SIG-M5 treated with dmso at 0.1 percent for 504 hours (cell line): ENCODE measurements around the gene TOB1.

Source experiments
- DNase-seq: peaks from one replicate; lab custom pipeline; 2025; ENCODE audit not compliant: unreplicated experiment; lab: John Stamatoyannopoulos, UW

Gene TOB1

GRCh38 chr17:50848039-50848438 lies 18.1 kb downstream of the TOB1 start:
- DNase-seq: no peak

GRCh38 chr17:50847566-50847965 lies 18.6 kb downstream of the TOB1 start:
- DNase-seq: no peak

- no peak for DNase-seq
These were observed 20.7 kb downstream of the TOB1 start for GRCh38 chr17:50845240-50846147.

GRCh38 chr17:50844117-50844700 lies 21.9 kb downstream of the TOB1 start:
- no peak for DNase-seq

GRCh38 chr17:50843150-50843905 lies 22.8 kb downstream of the TOB1 start:
- DNase-seq: no peak

- DNase-seq: no peak
These were observed 23.5 kb downstream of the TOB1 start for GRCh38 chr17:50842506-50843149.

GRCh38 chr17:50841949-50842354 lies 24.2 kb downstream of the TOB1 start:
- DNase-seq: peak; percentile 73

GRCh38 chr17:50841277-50841948 lies 24.7 kb downstream of the TOB1 start:
- no peak for DNase-seq

- DNase-seq: no peak
These were observed 25.8 kb downstream of the TOB1 start for GRCh38 chr17:50840311-50840851.

- no peak for DNase-seq
These were observed 26.4 kb downstream of the TOB1 start for GRCh38 chr17:50839591-50840310.

GRCh38 chr17:50837980-50838954 lies 27.9 kb downstream of the TOB1 start:
- no peak for DNase-seq

GRCh38 chr17:50837286-50837979 lies 28.7 kb downstream of the TOB1 start:
- no peak for DNase-seq

- no peak for DNase-seq
These were observed 29.3 kb downstream of the TOB1 start for GRCh38 chr17:50836826-50837225.

- no peak for DNase-seq
These were observed 30.6 kb downstream of the TOB1 start, which contains the start of gene WFIKKN2 for GRCh38 chr17:50835301-50836234. Gene WFIKKN2, plus strand, starts transcription at chr17:50835586. Its CDS starts 352 bp downstream, at chr17:50835938.

- no peak for DNase-seq
These were observed 31.5 kb downstream of the TOB1 start for GRCh38 chr17:50834429-50835300.
